Stimulated activated CD8-positive, alpha-beta memory T cell treated with anti-CD3 and anti-CD28 coated beads, Interleukin-4, amount 100 ng/mL, for 1 hour (primary cell): ENCODE measurements around the gene KIF26B.

Source experiments
- DNase-seq, 2 donors: peaks; one replicate each; pipeline ENCODE4 v3.0.0-alpha.2; 2020; ENCODE audit warnings: low read depth in 2 of 2, low spot score in 1 of 2

Gene KIF26B

GRCh38 chr1:245234217-245235081 is 79.7 kb downstream of the KIF26B start:
- no peak for DNase-seq

GRCh38 chr1:245235156-245235555 is 80.4 kb downstream of the KIF26B start:
- DNase-seq: no peak

GRCh38 chr1:245240648-245241165 is 85.9 kb downstream of the KIF26B start:
- no peak for DNase-seq

- DNase-seq: no peak
Observed at GRCh38 chr1:245241526-245242130, 86.8 kb downstream of the KIF26B start.

GRCh38 chr1:245242989-245243388 is 88.2 kb downstream of the KIF26B start:
- DNase-seq: no peak

GRCh38 chr1:245245021-245245667 is 90.4 kb downstream of the KIF26B start:
- no peak for DNase-seq

- no peak for DNase-seq
Observed at GRCh38 chr1:245246433-245246832, 91.6 kb downstream of the KIF26B start.

- no peak for DNase-seq
Observed at GRCh38 chr1:245247356-245247755, 92.6 kb downstream of the KIF26B start.

- DNase-seq: no peak
Observed at GRCh38 chr1:245247801-245248200, 93.0 kb downstream of the KIF26B start.

- no peak for DNase-seq
Observed at GRCh38 chr1:245248231-245248731, 93.5 kb downstream of the KIF26B start.

GRCh38 chr1:245255783-245256182 is 101.0 kb downstream of the KIF26B start:
- no peak for DNase-seq

- DNase-seq: no peak
Observed at GRCh38 chr1:245256528-245256927, 101.7 kb downstream of the KIF26B start.

- DNase-seq: no peak
Observed at GRCh38 chr1:245258271-245258920, 103.6 kb downstream of the KIF26B start.

- no peak for DNase-seq
Observed at GRCh38 chr1:245260110-245260882, 105.5 kb downstream of the KIF26B start.

- no peak for DNase-seq
Observed at GRCh38 chr1:245260883-245261282, 106.1 kb downstream of the KIF26B start.

GRCh38 chr1:245261786-245262185 is 107.0 kb downstream of the KIF26B start:
- no peak for DNase-seq

GRCh38 chr1:245263529-245264095 is 108.8 kb downstream of the KIF26B start:
- DNase-seq: no peak

GRCh38 chr1:245264226-245264625 is 109.4 kb downstream of the KIF26B start:
- no peak for DNase-seq

- no peak for DNase-seq
Observed at GRCh38 chr1:245266105-245266504, 111.3 kb downstream of the KIF26B start.

GRCh38 chr1:245270063-245270462 is 115.3 kb downstream of the KIF26B start:
- DNase-seq: no peak
